Suppressor macrophage treated with lipopolysaccharide for 1 hour (primary cell): ENCODE results near the gene SMIM38.
A peak's percentile ranks its signal among the peaks of the same experiment; 100 is the strongest.

ENCODE experiments used
- DNase-seq, 3 donors: peaks; one replicate each; pipeline ENCODE4 v3.0.0-alpha.2; 2020 to 2022

SMIM38 gene

GRCh38 chr11:69204246-69204940 is 48.7 kb downstream of the SMIM38 start:
- no peak for DNase-seq

- peak; percentile 38 to 86 (median 77) for DNase-seq
Measured at GRCh38 chr11:69204941-69205742, 49.4 kb downstream of the SMIM38 start.
